ENCODE data around the gene UXS1. TPM values are rescaled to one million over a fixed set of nuclear protein-coding genes. Genes with fewer than 3 reads are reported as not detected.

UXS1 gene
- total and polyA plus RNA-seq, 2 donors (not counting 1 experiment from before 2014, with no cell fraction given) = 20.3 to 44.8 TPM

DNA sequence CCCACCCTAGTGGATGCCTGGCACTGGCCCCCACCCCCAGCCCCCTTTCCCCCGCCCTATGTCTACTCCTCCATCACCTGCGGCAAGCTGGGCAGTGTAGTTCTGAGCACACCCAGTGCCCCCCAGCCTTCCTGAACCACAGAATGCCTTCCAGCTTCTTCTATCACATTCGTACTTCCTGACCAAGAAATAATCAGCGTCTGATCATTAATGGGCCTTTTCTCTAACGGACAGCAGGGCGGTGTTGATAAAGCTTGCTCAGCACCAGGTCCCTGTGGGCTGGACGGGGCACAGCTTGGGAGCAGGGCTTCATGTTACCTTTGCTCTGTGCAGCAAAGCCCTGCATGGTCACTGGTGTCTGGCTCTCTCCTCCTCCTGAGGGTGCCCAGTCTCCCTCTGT lies 15.4 kb downstream of the UXS1 start:
- intact Hi-C loops (cut with micrococcal nuclease) = no loop called here
- Histone ChIP-seq H3K79me2 (ENCODE audit: control insufficient read depth, insufficient read depth, low read length) (peaks cover 98% of the 10 kb centered on the region), H2AFZ (ENCODE audit: insufficient read depth, low read depth, low read length, poor library complexity, severe bottlenecking) (no peak overlapping the region), H3K27me3 (replicated peaks in 1 of 4; ENCODE audit: control extremely low read depth in 1 of 4, control insufficient read depth in 3 of 4, insufficient read depth in 4 of 4, low read length in 3 of 4) (no peaks in the 10 kb centered on the region), H3K4me2 (replicated peaks; ENCODE audit: low read depth, low read length, poor library complexity, severe bottlenecking) (no peak overlapping the region), H3K4me3 (ENCODE audit: control extremely low read depth in 1 of 5, extremely low read depth in 1 of 5, insufficient read depth in 1 of 5, low read depth in 2 of 5, low read length in 4 of 5) (no peak overlapping the region), H3K27ac (ENCODE audit: low read length in 2 of 2) (no peak overlapping the region), H3K36me3 (replicated peaks in 1 of 2; ENCODE audit: control extremely low read depth in 1 of 2, control insufficient read depth in 1 of 2, extremely low read depth in 1 of 2, insufficient read depth in 2 of 2, low read length in 1 of 2) (peaks cover 0 to 3% of the 10 kb centered on the region in 2 experiments), H3K9ac (ENCODE audit: low read length) (no peak overlapping the region), H3K9me3 (ENCODE audit: control extremely low read depth in 1 of 3, control insufficient read depth in 2 of 3, insufficient read depth in 1 of 3, low read length in 2 of 3) (no peaks in the 10 kb centered on the region), H4K20me1 (ENCODE audit: control insufficient read depth, insufficient read depth, low read length, poor library complexity, severe bottlenecking) (peaks cover 70% of the 10 kb centered on the region), H3K4me1 (ENCODE audit: control insufficient read depth in 2 of 2, insufficient read depth in 2 of 2, low read length in 2 of 2) (peaks cover 21 to 25% of the 10 kb centered on the region in 2 donors)
- Mint-ChIP-seq H3K27me3 (no peaks in the 10 kb centered on the region), H3K4me1 (peaks cover 49% of the 10 kb centered on the region), H3K4me3 (no peak overlapping the region), H3K9me3 (ENCODE audit: insufficient read depth) (no peaks in the 10 kb centered on the region), H3K27ac (no peak overlapping the region)
- ChIA-PET CTCF (no interaction called here), POLR2A (no interaction called here)
- TF ChIP-seq, protein P1, sequence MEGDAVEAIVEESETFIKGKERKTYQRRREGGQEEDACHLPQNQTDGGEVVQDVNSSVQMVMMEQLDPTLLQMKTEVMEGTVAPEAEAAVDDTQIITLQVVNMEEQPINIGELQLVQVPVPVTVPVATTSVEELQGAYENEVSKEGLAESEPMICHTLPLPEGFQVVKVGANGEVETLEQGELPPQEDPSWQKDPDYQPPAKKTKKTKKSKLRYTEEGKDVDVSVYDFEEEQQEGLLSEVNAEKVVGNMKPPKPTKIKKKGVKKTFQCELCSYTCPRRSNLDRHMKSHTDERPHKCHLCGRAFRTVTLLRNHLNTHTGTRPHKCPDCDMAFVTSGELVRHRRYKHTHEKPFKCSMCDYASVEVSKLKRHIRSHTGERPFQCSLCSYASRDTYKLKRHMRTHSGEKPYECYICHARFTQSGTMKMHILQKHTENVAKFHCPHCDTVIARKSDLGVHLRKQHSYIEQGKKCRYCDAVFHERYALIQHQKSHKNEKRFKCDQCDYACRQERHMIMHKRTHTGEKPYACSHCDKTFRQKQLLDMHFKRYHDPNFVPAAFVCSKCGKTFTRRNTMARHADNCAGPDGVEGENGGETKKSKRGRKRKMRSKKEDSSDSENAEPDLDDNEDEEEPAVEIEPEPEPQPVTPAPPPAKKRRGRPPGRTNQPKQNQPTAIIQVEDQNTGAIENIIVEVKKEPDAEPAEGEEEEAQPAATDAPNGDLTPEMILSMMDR (IDR thresholded peaks at IDR 0.05) = no peak
- TF ChIP-seq EZH2 (IDR thresholded peaks at IDR 0.05; ENCODE audit: borderline replicate concordance, insufficient read depth, low read depth, low read length, poor library complexity, severe bottlenecking) = no peak
- ATAC-seq (ENCODE audit: low read depth) (no peak), DNase-seq (no peak)
- WGBS (ENCODE audit: insufficient coverage) = 100% methylated on average over 6 of the region's 7 CpGs

DNA sequence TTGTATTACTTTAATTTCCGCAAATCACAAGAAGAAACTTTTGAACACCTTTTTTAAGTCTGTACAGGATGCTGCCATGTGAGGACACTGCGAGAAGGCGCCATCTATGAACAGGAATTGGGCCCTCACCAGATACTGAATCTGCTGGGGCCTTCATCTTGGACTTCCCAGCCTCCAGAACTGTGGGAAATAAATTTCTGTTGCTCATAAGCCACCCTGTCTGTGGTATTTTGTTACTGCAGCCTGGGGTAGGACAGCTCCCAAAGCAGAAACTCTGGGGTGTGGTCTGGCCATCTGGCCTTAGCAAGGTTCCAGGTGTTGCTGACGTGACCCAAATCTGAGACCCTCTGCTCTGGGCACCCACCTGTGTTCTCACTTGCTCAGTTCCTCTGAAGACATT lies 16.5 kb downstream of the UXS1 start:
- no peaks in the 10 kb centered on the region for H3K9me3 Mint-ChIP-seq (ENCODE audit: insufficient read depth)
- Histone ChIP-seq H3K9me3 (ENCODE audit: control extremely low read depth in 1 of 3, control insufficient read depth in 2 of 3, insufficient read depth in 1 of 3, low read length in 2 of 3) (no peaks in the 10 kb centered on the region), H3K9ac (ENCODE audit: low read length) (no peak overlapping the region), H3K27ac (ENCODE audit: low read length in 2 of 2) (no peak overlapping the region), H3K4me1 (ENCODE audit: control insufficient read depth in 2 of 2, insufficient read depth in 2 of 2, low read length in 2 of 2) (peaks cover 12 to 19% of the 10 kb centered on the region in 2 donors), H3K4me3 (ENCODE audit: control extremely low read depth in 1 of 5, extremely low read depth in 1 of 5, insufficient read depth in 1 of 5, low read depth in 2 of 5, low read length in 4 of 5) (no peak overlapping the region), H3K79me2 (ENCODE audit: control insufficient read depth, insufficient read depth, low read length) (peaks cover 98% of the 10 kb centered on the region), H4K20me1 (ENCODE audit: control insufficient read depth, insufficient read depth, low read length, poor library complexity, severe bottlenecking) (peaks cover 70% of the 10 kb centered on the region), H3K36me3 (replicated peaks in 1 of 2; ENCODE audit: control extremely low read depth in 1 of 2, control insufficient read depth in 1 of 2, extremely low read depth in 1 of 2, insufficient read depth in 2 of 2, low read length in 1 of 2) (peaks cover 0 to 3% of the 10 kb centered on the region in 2 experiments), H2AFZ (ENCODE audit: insufficient read depth, low read depth, low read length, poor library complexity, severe bottlenecking) (no peak overlapping the region), H3K27me3 (replicated peaks in 1 of 4; ENCODE audit: control extremely low read depth in 1 of 4, control insufficient read depth in 3 of 4, insufficient read depth in 4 of 4, low read length in 3 of 4) (no peaks in the 10 kb centered on the region), H3K4me2 (replicated peaks; ENCODE audit: low read depth, low read length, poor library complexity, severe bottlenecking) (no peak overlapping the region)
- no peak overlapping the region for H3K27ac Mint-ChIP-seq
- H3K4me1 Mint-ChIP-seq = peaks cover 41% of the 10 kb centered on the region
- DNase-seq = no peak
- no peak for ATAC-seq (ENCODE audit: low read depth)
- POLR2A ChIA-PET = no interaction called here
- CTCF ChIA-PET = no interaction called here
- no peak overlapping the region for H3K4me3 Mint-ChIP-seq
- intact Hi-C loops (cut with micrococcal nuclease) = no loop called here
- H3K27me3 Mint-ChIP-seq = no peaks in the 10 kb centered on the region
- 82% methylated on average over 3 of the region's 4 CpGs for WGBS (ENCODE audit: insufficient coverage)
- TF ChIP-seq, protein P1 (IDR thresholded peaks at IDR 0.05) = no peak
- no peak for TF ChIP-seq EZH2 (IDR thresholded peaks at IDR 0.05; ENCODE audit: borderline replicate concordance, insufficient read depth, low read depth, low read length, poor library complexity, severe bottlenecking)
